HepG2 (cell line): Measurements from ENCODE around the gene RIPK1. TPM values are rescaled to one million over a fixed set of nuclear protein-coding genes. Genes with fewer than 3 reads are reported as not detected.

Experiments used
- ATAC-seq: fragments of 200-7000 bp; cut with Tn5 transposase; 3 replicates; pipeline ENCODE4 v1.9.1; 2020; ENCODE audit warnings: mild to moderate bottlenecking, moderate library complexity
- BruUV-seq: library from RNA; stranded (reverse); fragments of 400-500 nt; replicated peaks from 2 replicates; lab custom pipeline; 2021; lab: Mats Ljungman, UMichigan
- CTCF ChIA-PET: fragments of 300-600 bp; formaldehyde crosslinking; extraction: SDS; loops from one replicate; lab custom pipeline; 2021; ENCODE audit warnings: low total read pairs, inconsistent platforms, low intra/inter-chr PET ratio; lab: Yijun Ruan, JAX
- POLR2A ChIA-PET: fragments of 350-600 bp; sonication (Branson Sonifier 250); formaldehyde crosslinking; loops from one replicate; lab custom pipeline; 2020; ENCODE audit warnings: antibody characterized with exemption, inconsistent platforms; lab: Yijun Ruan, JAX
- DNase-seq: peaks from one replicate; pipeline ENCODE4 v3.0.0-alpha.2; 2015; ENCODE audit warnings: low spot score
- FAIRE-seq: peaks from 3 replicates; lab custom pipeline; 2011; peaks lifted over from hg19 to GRCh38; lab: Jason Lieb, UNC
- H2AFZ ChIP-seq: one replicate; pipeline ENCODE4 v1.6.1; 2011; ENCODE audit warnings: low read length, inconsistent platforms
- H3K27ac ChIP-seq: fragments of 300-600 bp; 3 replicates; pipeline ENCODE4 v1.8.0; 2011; ENCODE audit warnings: mixed run types, mild to moderate bottlenecking, mixed read lengths, low read length, inconsistent platforms; ENCODE audit not compliant: insufficient read depth; ENCODE audit errors: extremely low read length
- H3K27me3 ChIP-seq, 2 experiments: fragments of 200-600 bp in 1 of 2; 2 replicates in 1 of 2; 3 replicates in 1 of 2; pipeline versions ENCODE4 v1.6.0 to v1.8.0; 2011; ENCODE audit warnings: low read length in 2 of 2, mild to moderate bottlenecking in 2 of 2, moderate library complexity in 2 of 2, inconsistent platforms in 1 of 2; ENCODE audit not compliant: insufficient read depth in 2 of 2, control insufficient read depth in 1 of 2
- H3K36me3 ChIP-seq, 2 experiments: fragments of 200-600 bp in 1 of 2; replicated peaks in 1 of 2; 2 replicates in 1 of 2; 3 replicates in 1 of 2; pipeline versions ENCODE4 v1.5.1 to v1.8.0; 2011; ENCODE audit warnings: low read length in 2 of 2, inconsistent platforms in 1 of 2; ENCODE audit not compliant: insufficient read depth in 2 of 2, control insufficient read depth in 1 of 2
- H3K4me1 ChIP-seq: 2 replicates; pipeline ENCODE4 v1.5.1; 2012; ENCODE audit warnings: low read length, inconsistent platforms; ENCODE audit not compliant: insufficient read depth
- H3K4me2 ChIP-seq: 2 replicates; pipeline ENCODE4 v1.6.0; 2011; ENCODE audit warnings: low read depth, low read length, inconsistent platforms
- H3K4me3 ChIP-seq, 3 experiments: fragments of 200-600 bp in 1 of 3; sonication (generic), shearing (Covaris generic) in 1 of 3; replicated peaks in 1 of 3; 2 replicates each; pipeline ENCODE4 v1.5.1; 2011 to 2016; ENCODE audit warnings: low read length in 3 of 3, inconsistent platforms in 2 of 3, low read depth in 2 of 3, mild to moderate bottlenecking in 2 of 3, control low read depth in 1 of 3, mixed read lengths in 1 of 3; ENCODE audit not compliant: insufficient read depth in 1 of 3
- H3K79me2 ChIP-seq: one replicate; pipeline ENCODE4 v1.6.1; 2011; ENCODE audit warnings: low read length, inconsistent platforms; ENCODE audit not compliant: insufficient read depth
- H3K9ac ChIP-seq: 2 replicates; pipeline ENCODE4 v1.6.0; 2011; ENCODE audit warnings: mild to moderate bottlenecking, low read depth, low read length, inconsistent platforms; ENCODE audit not compliant: insufficient read depth
- H3K9me3 ChIP-seq: 2 replicates; pipeline ENCODE4 v1.5.1; 2012; ENCODE audit warnings: mild to moderate bottlenecking, low read length
- H4K20me1 ChIP-seq: 2 replicates; pipeline ENCODE4 v1.6.0; 2011; ENCODE audit warnings: inconsistent platforms, mild to moderate bottlenecking, low read length, moderate library complexity; ENCODE audit not compliant: insufficient read depth
- AGO1 ChIP-seq: fragments of 200-400 bp; formaldehyde crosslinking; IDR thresholded peaks from 2 replicates; pipeline ENCODE4 v1.6.1; 2017; ENCODE audit warnings: mild to moderate bottlenecking, low read depth, low read length, moderate library complexity; ENCODE audit not compliant: poor library complexity, severe bottlenecking
- BCL6 ChIP-seq: IDR thresholded peaks from 2 replicates; pipeline ENCODE4 v1.6.1; 2016; ENCODE audit warnings: missing genetic modification reagents, missing compliant biosample characterization
- CCAR2 ChIP-seq: fragments of 200-400 bp; formaldehyde crosslinking; optimal IDR thresholded peaks from 2 replicates; pipeline ENCODE3; 2018; ENCODE audit warnings: low read depth, mild to moderate bottlenecking, low read length, moderate library complexity
- GATA4 ChIP-seq: sonication (generic); IDR thresholded peaks from 2 replicates; pipeline ENCODE4 v1.6.1; 2016; ENCODE audit warnings: antibody characterized with exemption, low read depth, borderline replicate concordance
- HNF4G ChIP-seq, 2 experiments: sonication (generic) in 1 of 2; formaldehyde crosslinking in 1 of 2; IDR thresholded peaks; 2 replicates each; pipeline versions ENCODE4 v1.4.0 to v1.6.1; 2011 to 2020; ENCODE audit warnings: borderline replicate concordance in 2 of 2, low read depth in 2 of 2, mild to moderate bottlenecking in 2 of 2, low read length in 1 of 2, missing genetic modification reagents in 1 of 2, moderate library complexity in 1 of 2
- IRF2 ChIP-seq: IDR thresholded peaks from 2 replicates; pipeline ENCODE4 v1.6.1; 2018; ENCODE audit warnings: missing genetic modification reagents, missing compliant biosample characterization
- KDM4B ChIP-seq: sonication (generic); formaldehyde crosslinking; IDR thresholded peaks from 2 replicates; pipeline ENCODE4 v1.4.0; 2020; ENCODE audit warnings: missing genetic modification reagents
- KLF12 ChIP-seq: sonication (generic); formaldehyde crosslinking; IDR thresholded peaks from 2 replicates; pipeline ENCODE4 v1.4.0; 2020; ENCODE audit warnings: missing genetic modification reagents, borderline replicate concordance
- LCORL ChIP-seq, 2 experiments: fragments of 450-650 bp in 1 of 2; sonication (generic) in 1 of 2; formaldehyde crosslinking in 1 of 2; IDR thresholded peaks; 2 replicates each; pipeline versions ENCODE4 v1.5.0 to v1.6.1; 2017 to 2020; ENCODE audit warnings: antibody characterized with exemption in 1 of 2, missing genetic modification reagents in 1 of 2
- RXRB ChIP-seq: IDR thresholded peaks from 2 replicates; pipeline ENCODE4 v1.6.1; 2016; ENCODE audit warnings: borderline replicate concordance, missing genetic modification reagents, missing compliant biosample characterization
- SALL1 ChIP-seq: sonication (generic); formaldehyde crosslinking; IDR thresholded peaks from 2 replicates; pipeline ENCODE4 v1.8.0; 2022; ENCODE audit warnings: mild to moderate bottlenecking, missing genetic modification reagents
- TFE3 ChIP-seq: IDR thresholded peaks from 2 replicates; pipeline ENCODE4 v1.6.1; 2016
- ZNF605 ChIP-seq: sonication (generic); formaldehyde crosslinking; IDR thresholded peaks from 2 replicates; pipeline ENCODE4 v1.8.0; 2022; ENCODE audit warnings: mild to moderate bottlenecking, missing genetic modification reagents
- ZSCAN31 ChIP-seq: sonication (generic); formaldehyde crosslinking; IDR thresholded peaks from 2 replicates; pipeline ENCODE4 v1.5.0; 2020; ENCODE audit warnings: low read depth, mild to moderate bottlenecking, missing genetic modification reagents
- WGBS: methylation state at CpG from one replicate; pipeline ENCODE4 v1.1.6; 2017; ENCODE audit warnings: low lambda C conversion rate; 5-methylcytosine and 5-hydroxymethylcytosine counted together
- in situ Hi-C: cut with HindIII; loops from 2 replicates; pipeline ENCODE4 v1.10.0; 2017; ENCODE audit warnings: low pct_unique_long_range_greater_than_20kb; ENCODE audit not compliant: extremely low pct_ligation_motif_present
- intact Hi-C: fragments of 100-400 bp; cut with micrococcal nuclease; formaldehyde crosslinking; loops from one replicate; pipeline ENCODE4 v1.10.0; 2022; ENCODE audit not compliant: unreplicated experiment
- polyA plus RNA-seq, 8 experiments: library from polyadenylated mRNA; depleted of rRNA in 3 of 8; stranded (reverse) in 7 of 8; unstranded in 1 of 8; fragments of >200 nt; fragmentation: Illumina TruSeq in 4 of 8; extraction: Trizol in 4 of 8; gene quantifications; 2 replicates each; pipeline versions ENCODE4 v1.2.1 to v1.2.3, GENCODE V29; 2011 to 2016; ENCODE audit warnings: low read depth in 4 of 8, missing spikeins in 1 of 8, mixed read lengths in 1 of 8; ENCODE audit not compliant: insufficient read depth in 1 of 8
- total RNA-seq, 5 experiments: library from RNA; depleted of rRNA; stranded (reverse); fragments of >200 nt; fragmentation: Illumina TruSeq; extraction: Trizol; gene quantifications; 2 replicates each; pipeline ENCODE4 v1.2.3, GENCODE V29; 2016; ENCODE audit warnings: low read depth in 1 of 5
- TF ChIP-seq, protein P1 (sequence below): sonication (generic); formaldehyde crosslinking; IDR thresholded peaks from 2 replicates; pipeline ENCODE4 v1.4.0; 2020; ENCODE audit warnings: missing genetic modification reagents
- TF ChIP-seq, protein P2 (sequence below): sonication (generic); formaldehyde crosslinking; IDR thresholded peaks from 2 replicates; pipeline ENCODE4 v1.5.0; 2020; ENCODE audit warnings: mild to moderate bottlenecking, missing genetic modification reagents, moderate library complexity

RIPK1 gene
- total and polyA plus RNA-seq, 2 of the 13 experiments (the other 11 are each of a cell fraction or from before 2014, with no cell fraction given), result 9.0 to 10.3 TPM

DNA sequence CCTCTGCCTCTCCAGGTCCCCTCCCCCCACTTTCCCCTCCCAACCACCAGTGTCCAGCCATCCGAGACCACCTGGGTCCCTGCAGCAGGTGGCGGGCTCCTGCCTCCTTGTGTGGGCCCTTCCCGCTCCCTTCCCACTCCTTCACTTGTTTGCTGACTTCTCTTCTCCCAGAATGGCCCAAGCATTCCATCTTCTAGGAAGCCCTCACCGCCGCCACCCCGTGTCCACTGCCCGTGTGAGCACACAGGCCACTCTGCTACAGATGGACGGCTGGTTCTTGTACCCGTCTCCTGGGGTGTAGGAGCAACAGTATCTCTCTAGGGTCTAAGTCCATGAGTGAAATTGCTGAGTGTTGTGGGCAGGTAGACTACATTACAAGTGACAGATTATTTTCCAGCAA lies 65.2 kb downstream of the RIPK1 start (continued):
- TF ChIP-seq, protein P1, sequence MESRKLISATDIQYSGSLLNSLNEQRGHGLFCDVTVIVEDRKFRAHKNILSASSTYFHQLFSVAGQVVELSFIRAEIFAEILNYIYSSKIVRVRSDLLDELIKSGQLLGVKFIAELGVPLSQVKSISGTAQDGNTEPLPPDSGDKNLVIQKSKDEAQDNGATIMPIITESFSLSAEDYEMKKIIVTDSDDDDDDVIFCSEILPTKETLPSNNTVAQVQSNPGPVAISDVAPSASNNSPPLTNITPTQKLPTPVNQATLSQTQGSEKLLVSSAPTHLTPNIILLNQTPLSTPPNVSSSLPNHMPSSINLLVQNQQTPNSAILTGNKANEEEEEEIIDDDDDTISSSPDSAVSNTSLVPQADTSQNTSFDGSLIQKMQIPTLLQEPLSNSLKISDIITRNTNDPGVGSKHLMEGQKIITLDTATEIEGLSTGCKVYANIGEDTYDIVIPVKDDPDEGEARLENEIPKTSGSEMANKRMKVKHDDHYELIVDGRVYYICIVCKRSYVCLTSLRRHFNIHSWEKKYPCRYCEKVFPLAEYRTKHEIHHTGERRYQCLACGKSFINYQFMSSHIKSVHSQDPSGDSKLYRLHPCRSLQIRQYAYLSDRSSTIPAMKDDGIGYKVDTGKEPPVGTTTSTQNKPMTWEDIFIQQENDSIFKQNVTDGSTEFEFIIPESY (CRISPR knock-in tag), result peak; percentile 77
- TF ChIP-seq, protein P2, sequence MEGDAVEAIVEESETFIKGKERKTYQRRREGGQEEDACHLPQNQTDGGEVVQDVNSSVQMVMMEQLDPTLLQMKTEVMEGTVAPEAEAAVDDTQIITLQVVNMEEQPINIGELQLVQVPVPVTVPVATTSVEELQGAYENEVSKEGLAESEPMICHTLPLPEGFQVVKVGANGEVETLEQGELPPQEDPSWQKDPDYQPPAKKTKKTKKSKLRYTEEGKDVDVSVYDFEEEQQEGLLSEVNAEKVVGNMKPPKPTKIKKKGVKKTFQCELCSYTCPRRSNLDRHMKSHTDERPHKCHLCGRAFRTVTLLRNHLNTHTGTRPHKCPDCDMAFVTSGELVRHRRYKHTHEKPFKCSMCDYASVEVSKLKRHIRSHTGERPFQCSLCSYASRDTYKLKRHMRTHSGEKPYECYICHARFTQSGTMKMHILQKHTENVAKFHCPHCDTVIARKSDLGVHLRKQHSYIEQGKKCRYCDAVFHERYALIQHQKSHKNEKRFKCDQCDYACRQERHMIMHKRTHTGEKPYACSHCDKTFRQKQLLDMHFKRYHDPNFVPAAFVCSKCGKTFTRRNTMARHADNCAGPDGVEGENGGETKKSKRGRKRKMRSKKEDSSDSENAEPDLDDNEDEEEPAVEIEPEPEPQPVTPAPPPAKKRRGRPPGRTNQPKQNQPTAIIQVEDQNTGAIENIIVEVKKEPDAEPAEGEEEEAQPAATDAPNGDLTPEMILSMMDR (CRISPR knock-in tag), result peak; percentile 44

GRCh38 chr6:3135668-3136291 lies 67.5 kb downstream of the RIPK1 start:
- peak overlapping the region in 2 of 3 experiments; percentile 23 to 47; a peak in 2 of 6 replicates for H3K4me3 ChIP-seq
- POLR2A ChIA-PET, result interaction anchor here (0.6 to 3.0 kb wide), 10 partner anchors 8 to 146 kb away, joined by 3 to 18 read pairs (median 6); partner anchors contain the start of genes BPHL and TUBB2A
- H3K4me1 ChIP-seq, result peaks cover 74% of the 10 kb centered on the region
- peak overlapping the region; percentile 90 for H3K27ac ChIP-seq
- H3K4me2 ChIP-seq, result peak overlapping the region; percentile 73
- 28% methylated on average over 13 of the region's 13 CpGs for WGBS
- no peaks in the 10 kb centered on the region for H3K79me2 ChIP-seq
- no peak overlapping the region for H2AFZ ChIP-seq
- no peaks in the 10 kb centered on the region for H4K20me1 ChIP-seq
- DNase-seq (peak; percentile 81), ATAC-seq (peak; percentile 48), FAIRE-seq (peak; percentile 54)
- in situ Hi-C loops, result loop anchor here (5.0 kb wide), 1 partner anchor 112 kb away; no protein-coding TSS in a partner anchor
- no peaks in the 10 kb centered on the region for H3K9me3 ChIP-seq
- H3K9ac ChIP-seq, result peak overlapping the region; percentile 68
- H3K27me3 ChIP-seq, result no peaks in the 10 kb centered on the region
- CTCF ChIA-PET, result no interaction called here
- H3K36me3 ChIP-seq, result peaks cover 1 to 25% of the 10 kb centered on the region in 2 experiments; a peak in 3 of 5 replicates
- intact Hi-C loops, result loop anchor here (5.0 kb wide), 1 partner anchor 97 kb away; no protein-coding TSS in a partner anchor
- BruUV-seq, result no TSS peak
- TF ChIP-seq SALL1, result peak; percentile 54
- TF ChIP-seq HNF4G (IDR thresholded peaks at IDR 0.05; ENCODE audit: borderline replicate concordance, low read depth, low read length), result 0 out of 2 replicates have a peak, but pooled peaks have one; percentile 5
- TF ChIP-seq HNF4G (CRISPR knock-in tag; IDR thresholded peaks at IDR 0.05; ENCODE audit: borderline replicate concordance, low read depth), result no peak
- peak; percentile 11 for TF ChIP-seq CCAR2
- no peak for TF ChIP-seq ZNF605 (CRISPR knock-in tag)
- TF ChIP-seq TFE3 (CRISPR knock-in tag), result peak; percentile 46; the same call in 1 of the 2 replicates
- no peak for TF ChIP-seq KLF12
- peak; percentile 27; the same call in 1 of the 2 replicates for TF ChIP-seq ZSCAN31 (CRISPR knock-in tag)
- peak; percentile 75; the same call in 1 of the 2 replicates for TF ChIP-seq RXRB
- TF ChIP-seq GATA4, result peak; percentile 41; the same call in 1 of the 2 replicates
- peak; percentile 56 for TF ChIP-seq IRF2 (CRISPR knock-in tag)
- TF ChIP-seq LCORL (IDR thresholded peaks at IDR 0.05), result no peak
- no peak; the same call in 1 of the 2 replicates for TF ChIP-seq LCORL (CRISPR knock-in tag; IDR thresholded peaks at IDR 0.05)
- peak; percentile 29 for TF ChIP-seq BCL6 (CRISPR knock-in tag)
- no peak for TF ChIP-seq AGO1
- TF ChIP-seq KDM4B (CRISPR knock-in tag), result peak; percentile 26; the same call in 1 of the 2 replicates
